Choroid plexus epithelial cell (primary cell): ENCODE measurements around the gene R3HDM4.

Source experiments
- DNase-seq: peaks from one replicate; pipeline ENCODE4 v3.0.0-alpha.2; 2010; ENCODE audit warnings: low read depth
- H3K4me3 ChIP-seq: 2 replicates; pipeline ENCODE4 v1.5.1; 2011; ENCODE audit warnings: low read depth, mild to moderate bottlenecking, control low read depth, low read length, moderate library complexity
- CTCF ChIP-seq: conservative IDR thresholded peaks from 2 replicates; pipeline ENCODE4 v1.5.1; 2011; ENCODE audit warnings: low read depth, mild to moderate bottlenecking, control low read depth, inconsistent platforms, low read length, moderate library complexity

The R3HDM4 gene

GRCh38 chr19:848386-848921 lies 64.6 kb downstream of the R3HDM4 start:
- DNase-seq: no peak
- H3K4me3 ChIP-seq: no peak overlapping the region
- TF ChIP-seq CTCF: no peak
